ENCODE measurements around the gene PDHA1. TPM values are rescaled to one million over a fixed set of nuclear protein-coding genes. Genes with fewer than 3 reads are reported as not detected.

Gene PDHA1
- total RNA-seq, 4 donors from 2014 or later, result 143 to 238 (median 203) TPM

DNA sequence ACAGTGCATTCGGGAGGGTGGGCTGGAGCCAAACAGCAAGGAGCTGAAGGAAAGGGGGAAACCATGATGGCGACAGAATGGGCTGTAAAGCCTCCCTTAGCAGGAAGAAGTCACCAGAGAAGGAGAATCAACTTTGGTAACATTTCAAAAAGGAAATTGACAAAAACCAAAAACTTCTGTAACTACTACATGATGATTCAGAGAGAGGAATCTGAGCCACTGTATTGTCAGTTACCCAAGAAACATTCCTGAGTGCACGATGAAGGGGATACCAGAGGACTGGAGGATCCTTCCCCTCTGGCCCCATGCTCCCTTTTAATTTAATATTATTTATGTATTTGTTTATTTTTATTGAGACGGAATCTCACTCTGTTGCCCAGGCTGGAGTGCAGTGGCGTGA is 26.3 kb downstream of the PDHA1 start:
- DNase-seq, result no peak
- ATAC-seq, result no peak
- no peaks in the 10 kb centered on the region for H3K9me3 ChIP-seq
- H3K36me3 ChIP-seq, result no peaks in the 10 kb centered on the region
- peaks cover 0 to 7% (median 0%) of the 10 kb centered on the region in 3 donors for H3K27me3 ChIP-seq
- H3K4me3 ChIP-seq, result no peak overlapping the region
- H3K27ac ChIP-seq, result no peak overlapping the region
- in situ Hi-C loops (cut with MboI; ENCODE audit: low sequenced_read_pairs in 4 of 4) (loop anchor here in 1 of 4 donors (25.0 kb wide), 1 partner anchor 517 kb away; the partner anchor contains the start of gene SH3KBP1), intact Hi-C loops (cut with DNase I; ENCODE audit: low total_unique reads) (loop anchor here (5.0 kb wide), 1 partner anchor 517 kb away; the partner anchor contains the start of gene SH3KBP1)
- TF ChIP-seq, protein P1, sequence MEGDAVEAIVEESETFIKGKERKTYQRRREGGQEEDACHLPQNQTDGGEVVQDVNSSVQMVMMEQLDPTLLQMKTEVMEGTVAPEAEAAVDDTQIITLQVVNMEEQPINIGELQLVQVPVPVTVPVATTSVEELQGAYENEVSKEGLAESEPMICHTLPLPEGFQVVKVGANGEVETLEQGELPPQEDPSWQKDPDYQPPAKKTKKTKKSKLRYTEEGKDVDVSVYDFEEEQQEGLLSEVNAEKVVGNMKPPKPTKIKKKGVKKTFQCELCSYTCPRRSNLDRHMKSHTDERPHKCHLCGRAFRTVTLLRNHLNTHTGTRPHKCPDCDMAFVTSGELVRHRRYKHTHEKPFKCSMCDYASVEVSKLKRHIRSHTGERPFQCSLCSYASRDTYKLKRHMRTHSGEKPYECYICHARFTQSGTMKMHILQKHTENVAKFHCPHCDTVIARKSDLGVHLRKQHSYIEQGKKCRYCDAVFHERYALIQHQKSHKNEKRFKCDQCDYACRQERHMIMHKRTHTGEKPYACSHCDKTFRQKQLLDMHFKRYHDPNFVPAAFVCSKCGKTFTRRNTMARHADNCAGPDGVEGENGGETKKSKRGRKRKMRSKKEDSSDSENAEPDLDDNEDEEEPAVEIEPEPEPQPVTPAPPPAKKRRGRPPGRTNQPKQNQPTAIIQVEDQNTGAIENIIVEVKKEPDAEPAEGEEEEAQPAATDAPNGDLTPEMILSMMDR (IDR thresholded peaks at IDR 0.05 in 4 of 5, conservative IDR thresholded peaks at IDR 0.05 in 1 of 5), result no peak
- TF ChIP-seq POLR2A (IDR thresholded peaks at IDR 0.05), result no peak
- H3K4me1 ChIP-seq, result peaks cover 0 to 4% of the 10 kb centered on the region in 2 donors

DNA sequence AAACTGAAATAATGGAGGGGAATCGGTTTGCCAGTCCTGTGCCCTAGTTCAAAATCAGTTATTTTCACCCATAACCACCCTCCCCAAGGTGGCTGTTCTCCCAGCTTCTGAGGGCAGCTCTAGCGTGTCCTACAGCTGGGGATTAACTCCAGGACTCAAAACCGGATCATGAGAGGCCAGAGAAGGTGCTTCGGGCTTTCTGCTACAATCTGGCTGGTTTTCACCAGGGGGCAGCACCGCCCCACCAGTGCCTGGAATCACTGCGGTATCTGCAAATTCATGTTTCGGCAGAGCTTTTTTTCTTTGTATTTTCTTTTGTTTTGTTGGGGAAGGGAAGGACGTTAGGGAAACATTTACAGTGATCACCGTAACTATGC is 28.4 kb downstream of the PDHA1 start:
- DNase-seq (peak in 1 of 2 donors; percentile 31), ATAC-seq (peak in 1 of 2 donors; percentile 61)
- TF ChIP-seq, protein P1 (IDR thresholded peaks at IDR 0.05 in 4 of 5, conservative IDR thresholded peaks at IDR 0.05 in 1 of 5), result peak in 4 of 5 experiments; percentile 24 to 64 (median 45)
- no peak for TF ChIP-seq POLR2A (IDR thresholded peaks at IDR 0.05)
- peak overlapping the region; percentile 36 to 47 (median 36) for H3K4me3 ChIP-seq
- intact Hi-C loops (cut with DNase I; ENCODE audit: low total_unique reads), result loop anchor here (5.0 kb wide), 1 partner anchor 515 kb away; the partner anchor contains the start of gene SH3KBP1
- H3K4me1 ChIP-seq, result peaks cover 0 to 4% of the 10 kb centered on the region in 2 donors
- in situ Hi-C loops (cut with MboI; ENCODE audit: low sequenced_read_pairs in 4 of 4), result loop anchor here in 1 of 4 donors (25.0 kb wide), 1 partner anchor 515 kb away; the partner anchor contains the start of gene SH3KBP1
- peaks cover 0 to 7% (median 0%) of the 10 kb centered on the region in 3 donors for H3K27me3 ChIP-seq
- no peaks in the 10 kb centered on the region for H3K36me3 ChIP-seq
- no peak overlapping the region for H3K27ac ChIP-seq
- no peaks in the 10 kb centered on the region for H3K9me3 ChIP-seq

DNA sequence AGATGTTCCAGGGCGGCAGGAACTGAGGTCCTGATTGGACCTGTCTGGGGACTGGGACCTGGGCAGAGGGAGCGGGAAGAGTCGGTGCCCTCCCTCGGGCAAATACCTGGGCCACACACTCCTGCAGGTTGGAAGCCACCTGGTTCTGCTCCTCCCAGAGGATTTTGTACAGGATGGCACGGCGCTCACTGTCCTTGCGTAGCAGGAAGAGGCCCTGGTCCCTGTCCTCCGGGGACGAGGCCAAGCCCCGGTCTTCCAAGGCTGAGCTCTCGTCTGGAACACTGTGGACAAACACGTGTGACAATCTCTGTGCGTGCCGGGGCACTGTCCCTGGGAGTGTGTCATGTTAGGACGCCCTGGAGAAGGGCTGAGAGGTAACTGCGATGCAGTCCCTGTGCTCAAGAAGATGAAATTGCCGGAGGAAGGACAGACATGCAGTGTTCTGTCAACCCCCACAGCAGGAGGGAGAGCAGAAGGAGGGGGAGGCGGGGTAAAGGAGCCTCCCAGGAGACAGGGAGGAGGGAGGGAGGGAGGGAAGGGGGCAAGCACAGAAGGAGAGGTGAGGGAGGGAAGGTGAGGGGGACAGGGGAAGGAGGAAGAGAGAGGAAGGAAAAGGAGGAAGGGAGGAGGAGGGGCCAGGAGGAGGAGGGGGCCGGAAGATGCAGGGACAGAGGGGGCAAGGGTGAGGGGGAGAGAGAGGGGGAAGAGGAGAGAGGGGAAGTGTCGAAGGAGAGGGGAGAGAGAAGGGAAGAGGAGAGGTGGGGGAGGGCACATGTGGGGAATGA is 29.0 kb downstream of the PDHA1 start:
- ATAC-seq, result peak in 1 of 2 donors; percentile 56
- H3K9me3 ChIP-seq, result no peaks in the 10 kb centered on the region
- peak in 1 of 2 donors; percentile 5 for DNase-seq
- peak overlapping the region; percentile 36 to 47 (median 36) for H3K4me3 ChIP-seq
- intact Hi-C loops (cut with DNase I; ENCODE audit: low total_unique reads), result loop anchor here (5.0 kb wide), 1 partner anchor 515 kb away; the partner anchor contains the start of gene SH3KBP1
- in situ Hi-C loops (cut with MboI; ENCODE audit: low sequenced_read_pairs in 4 of 4), result loop anchor here in 1 of 4 donors (25.0 kb wide), 1 partner anchor 515 kb away; the partner anchor contains the start of gene SH3KBP1
- TF ChIP-seq, protein P1 (IDR thresholded peaks at IDR 0.05 in 4 of 5, conservative IDR thresholded peaks at IDR 0.05 in 1 of 5), result no peak
- TF ChIP-seq POLR2A (IDR thresholded peaks at IDR 0.05), result no peak
- H3K27ac ChIP-seq, result no peak overlapping the region
- peaks cover 0 to 4% of the 10 kb centered on the region in 2 donors for H3K4me1 ChIP-seq
- H3K36me3 ChIP-seq, result no peaks in the 10 kb centered on the region
- peaks cover 0 to 7% (median 0%) of the 10 kb centered on the region in 3 donors for H3K27me3 ChIP-seq

DNA sequence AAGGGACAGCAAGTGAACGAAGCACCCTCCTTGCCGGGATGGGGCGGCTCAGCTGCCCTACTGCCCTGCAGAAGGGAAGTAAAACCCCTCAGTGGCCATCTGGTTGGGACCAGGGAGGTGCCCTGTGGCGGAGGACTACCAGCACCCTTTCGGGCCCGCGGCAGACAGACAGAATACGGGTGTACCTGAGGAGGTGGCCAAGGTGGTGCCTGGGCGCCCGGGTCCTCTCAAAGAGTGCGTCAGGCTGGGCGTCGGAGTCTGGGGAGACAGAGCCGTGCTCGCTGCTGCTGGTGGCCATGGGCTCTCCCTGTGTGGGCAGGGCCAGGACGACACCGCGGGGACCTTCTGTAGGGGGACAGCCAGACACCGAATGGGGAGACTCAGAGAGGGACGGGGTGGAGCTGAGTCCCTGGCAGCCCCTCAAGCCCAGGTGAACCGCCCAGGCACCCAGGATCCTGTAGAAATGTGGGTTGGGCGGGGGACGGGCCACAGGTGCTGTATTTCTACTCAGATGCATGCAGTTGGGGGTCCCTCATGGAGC is 29.7 kb downstream of the PDHA1 start:
- in situ Hi-C loops (cut with MboI; ENCODE audit: low sequenced_read_pairs in 4 of 4), result loop anchor here in 1 of 4 donors (25.0 kb wide), 1 partner anchor 514 kb away; the partner anchor contains the start of gene SH3KBP1
- DNase-seq (no peak), ATAC-seq (no peak)
- intact Hi-C loops (cut with DNase I; ENCODE audit: low total_unique reads), result loop anchor here (5.0 kb wide), 1 partner anchor 514 kb away; the partner anchor contains the start of gene SH3KBP1
- peaks cover 0 to 4% of the 10 kb centered on the region in 2 donors for H3K4me1 ChIP-seq
- H3K36me3 ChIP-seq, result no peaks in the 10 kb centered on the region
- peaks cover 0 to 7% (median 0%) of the 10 kb centered on the region in 3 donors for H3K27me3 ChIP-seq
- no peak overlapping the region for H3K27ac ChIP-seq
- no peaks in the 10 kb centered on the region for H3K9me3 ChIP-seq
- H3K4me3 ChIP-seq, result no peak overlapping the region
- TF ChIP-seq, protein P1 (IDR thresholded peaks at IDR 0.05 in 4 of 5, conservative IDR thresholded peaks at IDR 0.05 in 1 of 5), result no peak
- TF ChIP-seq POLR2A (IDR thresholded peaks at IDR 0.05), result no peak
